ENCODE measurements around the gene TIMM10B. TPM values are rescaled to one million over a fixed set of nuclear protein-coding genes. Genes with fewer than 3 reads are reported as not detected.

TIMM10B gene
- total and polyA plus RNA-seq, 3 donors from 2014 or later, result 37.0 to 55.1 (median 49.1) TPM

GRCh38 chr11:6497069-6497839, 16.0 kb downstream of the TIMM10B start, which contains the start of gene DNHD1:
Gene DNHD1, plus strand, starts transcription at chr11:6497280. Its CDS starts 936 bp downstream, at chr11:6498216.
- intact Hi-C loops (cut with DNase I; ENCODE audit: low total_unique reads), result no loop called here
- Histone ChIP-seq H3K9me3 (no peaks in the 10 kb centered on the region), H3K4me3 (peak within 1 kb of the TSS; percentile 34), H3K27ac (no peak within 1 kb of the TSS), H3K4me1 (peaks cover 5% of the 10 kb centered on the region), H3K27me3 (no peaks in the 10 kb centered on the region), H3K36me3 (ENCODE audit: low read depth, missing control alignments) (no peaks in the 10 kb centered on the region)
- WGBS, 2 donors, result 27 to 43% methylated on average over 27 to 33 of the region's 33 CpGs
- no peak for TF ChIP-seq POLR2A (IDR thresholded peaks at IDR 0.05)
- TF ChIP-seq, protein P1, sequence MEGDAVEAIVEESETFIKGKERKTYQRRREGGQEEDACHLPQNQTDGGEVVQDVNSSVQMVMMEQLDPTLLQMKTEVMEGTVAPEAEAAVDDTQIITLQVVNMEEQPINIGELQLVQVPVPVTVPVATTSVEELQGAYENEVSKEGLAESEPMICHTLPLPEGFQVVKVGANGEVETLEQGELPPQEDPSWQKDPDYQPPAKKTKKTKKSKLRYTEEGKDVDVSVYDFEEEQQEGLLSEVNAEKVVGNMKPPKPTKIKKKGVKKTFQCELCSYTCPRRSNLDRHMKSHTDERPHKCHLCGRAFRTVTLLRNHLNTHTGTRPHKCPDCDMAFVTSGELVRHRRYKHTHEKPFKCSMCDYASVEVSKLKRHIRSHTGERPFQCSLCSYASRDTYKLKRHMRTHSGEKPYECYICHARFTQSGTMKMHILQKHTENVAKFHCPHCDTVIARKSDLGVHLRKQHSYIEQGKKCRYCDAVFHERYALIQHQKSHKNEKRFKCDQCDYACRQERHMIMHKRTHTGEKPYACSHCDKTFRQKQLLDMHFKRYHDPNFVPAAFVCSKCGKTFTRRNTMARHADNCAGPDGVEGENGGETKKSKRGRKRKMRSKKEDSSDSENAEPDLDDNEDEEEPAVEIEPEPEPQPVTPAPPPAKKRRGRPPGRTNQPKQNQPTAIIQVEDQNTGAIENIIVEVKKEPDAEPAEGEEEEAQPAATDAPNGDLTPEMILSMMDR (IDR thresholded peaks at IDR 0.05), result no peak
- no peak for DNase-seq

DNA sequence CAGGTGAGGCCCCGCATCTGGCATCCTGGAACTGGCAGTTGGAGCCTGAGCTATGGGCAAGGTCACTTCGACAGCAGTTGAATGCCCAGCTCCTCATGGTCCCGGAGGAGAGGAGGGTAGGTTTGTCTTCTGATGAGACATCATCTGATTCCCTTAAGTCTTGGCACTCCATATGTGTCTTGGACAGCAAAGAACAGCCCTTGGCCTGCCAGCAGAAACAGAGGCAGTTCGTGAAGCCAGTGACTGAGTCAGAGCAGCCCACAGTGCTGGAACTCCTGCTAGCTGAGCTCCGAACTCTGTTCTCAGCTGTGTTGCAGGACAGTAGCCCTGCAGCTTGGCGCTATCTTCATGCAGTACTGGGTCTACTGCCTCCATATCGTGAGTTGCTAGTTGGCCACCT, 16.8 kb downstream of the TIMM10B start:
- 57 to 77% methylated on average over 2 to 7 of the region's 7 CpGs for WGBS, 2 donors
- Histone ChIP-seq H3K27me3 (no peaks in the 10 kb centered on the region), H3K9me3 (no peaks in the 10 kb centered on the region), H3K4me3 (peak overlapping the region in 1 of 2 donors; percentile 34), H3K27ac (no peak overlapping the region), H3K4me1 (peaks cover 5% of the 10 kb centered on the region), H3K36me3 (ENCODE audit: low read depth, missing control alignments) (no peaks in the 10 kb centered on the region)
- TF ChIP-seq, protein P1 (IDR thresholded peaks at IDR 0.05), result no peak
- no peak for TF ChIP-seq POLR2A (IDR thresholded peaks at IDR 0.05)
- intact Hi-C loops (cut with DNase I; ENCODE audit: low total_unique reads), result no loop called here
- no peak for DNase-seq

DNA sequence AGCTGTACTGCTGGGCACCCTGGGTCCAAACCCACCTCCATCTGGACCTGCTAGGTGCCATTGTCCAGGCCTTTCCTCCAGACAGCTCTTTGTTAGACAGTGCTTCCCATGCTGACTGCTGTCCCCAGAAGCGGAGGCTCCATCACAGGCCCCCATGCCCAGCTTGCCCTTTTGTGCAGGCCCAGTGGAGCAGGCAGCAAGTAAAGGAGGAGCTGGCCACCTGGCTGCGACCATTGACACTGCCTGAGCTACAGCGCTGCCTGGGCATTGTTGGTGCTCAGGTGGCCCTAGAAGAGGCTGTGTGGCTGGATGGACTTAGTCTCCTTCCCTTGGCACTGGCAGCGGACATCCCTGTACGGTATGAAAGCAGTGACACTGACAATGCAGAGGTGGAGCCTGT, 17.2 kb downstream of the TIMM10B start:
- Histone ChIP-seq H3K36me3 (ENCODE audit: low read depth, missing control alignments) (no peaks in the 10 kb centered on the region), H3K9me3 (no peaks in the 10 kb centered on the region), H3K4me1 (peaks cover 5% of the 10 kb centered on the region), H3K27me3 (no peaks in the 10 kb centered on the region), H3K27ac (no peak overlapping the region), H3K4me3 (no peak overlapping the region)
- TF ChIP-seq POLR2A (IDR thresholded peaks at IDR 0.05), result no peak
- TF ChIP-seq, protein P1 (IDR thresholded peaks at IDR 0.05), result no peak
- DNase-seq, result no peak
- 93 to 96% methylated on average over 5 of the region's 5 CpGs for WGBS, 2 donors
- intact Hi-C loops (cut with DNase I; ENCODE audit: low total_unique reads), result no loop called here

DNA sequence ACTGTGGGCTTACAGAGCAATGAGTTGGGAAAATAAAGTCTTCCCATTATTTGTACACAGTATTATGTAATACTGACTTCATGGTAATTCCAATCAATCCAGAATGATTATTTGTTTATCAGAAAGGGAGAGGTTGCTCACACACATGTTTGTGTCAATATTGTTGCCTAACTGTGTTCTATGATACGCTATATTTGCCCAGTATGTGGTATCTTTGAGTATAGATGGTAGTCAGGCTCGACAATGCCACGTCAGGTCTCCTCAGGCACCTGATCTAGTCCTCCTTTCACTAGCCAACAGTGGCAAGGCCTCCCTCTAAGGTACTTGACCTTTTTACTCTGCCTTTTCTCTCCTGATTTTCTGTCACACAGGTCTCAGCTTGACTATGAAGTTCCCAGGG, 21.1 kb downstream of the TIMM10B start:
- H3K36me3 ChIP-seq (ENCODE audit: low read depth, missing control alignments), result no peaks in the 10 kb centered on the region
- intact Hi-C loops (cut with DNase I; ENCODE audit: low total_unique reads), result no loop called here
- H3K4me3 ChIP-seq, result no peak overlapping the region
- DNase-seq, result no peak
- no peaks in the 10 kb centered on the region for H3K27me3 ChIP-seq
- H3K4me1 ChIP-seq, result peaks cover 5% of the 10 kb centered on the region
- no peak overlapping the region for H3K27ac ChIP-seq
- no peaks in the 10 kb centered on the region for H3K9me3 ChIP-seq
- no peak for TF ChIP-seq POLR2A (IDR thresholded peaks at IDR 0.05)
- TF ChIP-seq, protein P1 (IDR thresholded peaks at IDR 0.05), result no peak
- WGBS, 2 donors, result 96% methylated on average over 3 of the region's 3 CpGs

- H3K27me3 ChIP-seq, result no peaks in the 10 kb centered on the region
- no peak for DNase-seq
- 86 to 87% methylated on average over 3 of the region's 3 CpGs for WGBS, 2 donors
- H3K27ac ChIP-seq, result no peak overlapping the region
- no peak overlapping the region for H3K4me3 ChIP-seq
- H3K9me3 ChIP-seq, result no peaks in the 10 kb centered on the region
- intact Hi-C loops (cut with DNase I; ENCODE audit: low total_unique reads), result no loop called here
- H3K36me3 ChIP-seq (ENCODE audit: low read depth, missing control alignments), result no peaks in the 10 kb centered on the region
- no peak for TF ChIP-seq POLR2A (IDR thresholded peaks at IDR 0.05)
- TF ChIP-seq, protein P1 (IDR thresholded peaks at IDR 0.05), result no peak
- H3K4me1 ChIP-seq, result peaks cover 5% of the 10 kb centered on the region
These were observed 22.9 kb downstream of the TIMM10B start for GRCh38 chr11:6504166-6504565.

Measured in testis (tissue), 3 donors.